Ishikawa (cell line): ENCODE results near the gene DCD.

Experiments
- CEBPB ChIP-seq: IDR thresholded peaks from 2 replicates; pipeline ENCODE4 v1.6.1; 2012
- CREB1 ChIP-seq: IDR thresholded peaks from 2 replicates; pipeline ENCODE4 v1.6.1; 2012; ENCODE audit warnings: low read depth
- EGR1 ChIP-seq: IDR thresholded peaks from 2 replicates; pipeline ENCODE4 v1.6.1; 2012
- EP300 ChIP-seq: IDR thresholded peaks from 2 replicates; pipeline ENCODE4 v1.6.1; 2012; ENCODE audit warnings: borderline replicate concordance
- FOXM1 ChIP-seq: IDR thresholded peaks from 2 replicates; pipeline ENCODE4 v1.6.1; 2012; ENCODE audit warnings: low read depth, borderline replicate concordance
- MAX ChIP-seq: IDR thresholded peaks from 2 replicates; pipeline ENCODE4 v1.6.1; 2012
- NFIC ChIP-seq: IDR thresholded peaks from 2 replicates; pipeline ENCODE4 v1.6.1; 2012
- RAD21 ChIP-seq: IDR thresholded peaks from 2 replicates; pipeline ENCODE4 v1.6.1; 2012; ENCODE audit warnings: low read depth
- REST ChIP-seq: IDR thresholded peaks from 2 replicates; pipeline ENCODE4 v1.6.1; 2012; ENCODE audit warnings: low read depth, mild to moderate bottlenecking
- TAF1 ChIP-seq: IDR thresholded peaks from 2 replicates; pipeline ENCODE4 v1.6.1; 2012; ENCODE audit warnings: low read depth, mild to moderate bottlenecking
- TCF12 ChIP-seq: IDR thresholded peaks from 2 replicates; pipeline ENCODE4 v1.6.1; 2012; ENCODE audit warnings: low read depth
- TEAD4 ChIP-seq: IDR thresholded peaks from 2 replicates; pipeline ENCODE4 v1.6.1; 2012
- USF1 ChIP-seq: IDR thresholded peaks from 2 replicates; pipeline ENCODE4 v1.6.1; 2012
- YY1 ChIP-seq: IDR thresholded peaks from 2 replicates; pipeline ENCODE4 v1.6.1; 2012; ENCODE audit warnings: low read depth
- ZBTB7A ChIP-seq: IDR thresholded peaks from 2 replicates; pipeline ENCODE4 v1.6.1; 2012; ENCODE audit warnings: low read depth

Gene DCD

GRCh38 chr12:54641554-54641953 lies 6.6 kb downstream of the DCD start:
- TF ChIP-seq USF1 (no peak), RAD21 (no peak), CEBPB (no peak), FOXM1 (no peak), TEAD4 (no peak), YY1 (no peak), EGR1 (no peak), EP300 (no peak), ZBTB7A (no peak), REST (no peak), MAX (no peak), TCF12 (no peak), TAF1 (no peak), CREB1 (no peak), NFIC (no peak)

GRCh38 chr12:54641089-54641488 lies 7.1 kb downstream of the DCD start:
- no peak for TF ChIP-seq USF1
- TF ChIP-seq FOXM1 = no peak
- TF ChIP-seq REST = no peak
- no peak for TF ChIP-seq TAF1
- no peak for TF ChIP-seq YY1
- TF ChIP-seq ZBTB7A = no peak
- TF ChIP-seq EP300 = no peak
- TF ChIP-seq NFIC = no peak
- no peak for TF ChIP-seq MAX
- no peak for TF ChIP-seq RAD21
- no peak for TF ChIP-seq CREB1
- no peak for TF ChIP-seq TCF12

GRCh38 chr12:54634795-54635194 lies 13.4 kb downstream of the DCD start, which contains the start of gene LACRT:
TSS of gene LACRT (minus strand) at chr12:54634895. CDS start at chr12:54634841, 54 bp downstream.
- no peak for TF ChIP-seq FOXM1

GRCh38 chr12:54631988-54632728 lies 16.0 kb downstream of the DCD start:
- TF ChIP-seq TAF1 (no peak), REST (no peak), MAX (no peak)

- TF ChIP-seq USF1 = no peak
- no peak for TF ChIP-seq CREB1
- TF ChIP-seq EGR1 = no peak
- no peak for TF ChIP-seq TEAD4
- no peak for TF ChIP-seq CEBPB
- TF ChIP-seq MAX = no peak
- TF ChIP-seq EP300 = no peak
- TF ChIP-seq TCF12 = no peak
- no peak for TF ChIP-seq REST
- no peak for TF ChIP-seq ZBTB7A
- TF ChIP-seq FOXM1 = no peak
- no peak for TF ChIP-seq YY1
- no peak for TF ChIP-seq RAD21
- TF ChIP-seq TAF1 = no peak
- TF ChIP-seq NFIC = no peak
Observed at GRCh38 chr12:54631551-54631950, 16.6 kb downstream of the DCD start.
